Measurements from ENCODE around the gene HOXD13.

- TF ChIP-seq CSDC2 (CRISPR knock-in tag; IDR thresholded peaks at IDR 0.05) (no peak), ZFP3 (CRISPR knock-in tag; IDR thresholded peaks at IDR 0.05) (no peak), GLIS3 (CRISPR knock-in tag; IDR thresholded peaks at IDR 0.05) (no peak), CREB5 (CRISPR knock-in tag; IDR thresholded peaks at IDR 0.05; ENCODE audit: low read depth) (no peak), TSHZ2 (CRISPR knock-in tag; IDR thresholded peaks at IDR 0.05) (no peak), RARB (CRISPR knock-in tag; IDR thresholded peaks at IDR 0.05) (no peak), ZNF565 (CRISPR knock-in tag; conservative IDR thresholded peaks at IDR 0.05; ENCODE audit: low read depth) (no peak), ISL1 (CRISPR knock-in tag; IDR thresholded peaks at IDR 0.05) (no peak), ZFP30 (CRISPR knock-in tag; IDR thresholded peaks at IDR 0.05) (no peak), PATZ1 (CRISPR knock-in tag; IDR thresholded peaks at IDR 0.05; ENCODE audit: borderline replicate concordance) (no peak)
Observed at GRCh38 chr2:176101842-176102241, 9.3 kb downstream of the HOXD13 start.
